ENCODE results near the gene ZDHHC1. TPM values are rescaled to one million over a fixed set of nuclear protein-coding genes. Genes with fewer than 3 reads are reported as not detected.

The ZDHHC1 gene
- total RNA-seq, 1 experiment from 2014 or later, result 4.1 TPM

DNA sequence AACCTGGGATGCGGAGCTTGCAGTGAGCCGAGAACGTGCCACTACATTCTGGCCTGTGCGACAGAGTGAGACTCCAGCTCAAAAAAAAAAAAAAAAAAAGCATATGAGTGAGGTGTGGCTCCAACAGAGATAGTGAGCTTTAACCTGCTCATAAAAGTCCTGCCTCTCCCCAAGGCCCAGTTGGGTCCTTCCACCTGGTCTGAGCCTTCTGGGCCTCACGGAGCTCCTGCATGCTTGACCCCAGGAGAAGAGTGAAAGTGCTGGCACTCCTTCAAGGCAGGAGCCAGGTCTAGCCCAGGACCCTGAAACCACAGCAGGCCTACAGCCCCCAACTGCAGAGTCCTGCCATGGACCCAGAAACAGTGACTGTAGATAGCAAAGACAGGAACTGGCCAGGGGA is 32.3 kb upstream of the ZDHHC1 start:
- DNase-seq (ENCODE audit: low read depth), result no peak

DNA sequence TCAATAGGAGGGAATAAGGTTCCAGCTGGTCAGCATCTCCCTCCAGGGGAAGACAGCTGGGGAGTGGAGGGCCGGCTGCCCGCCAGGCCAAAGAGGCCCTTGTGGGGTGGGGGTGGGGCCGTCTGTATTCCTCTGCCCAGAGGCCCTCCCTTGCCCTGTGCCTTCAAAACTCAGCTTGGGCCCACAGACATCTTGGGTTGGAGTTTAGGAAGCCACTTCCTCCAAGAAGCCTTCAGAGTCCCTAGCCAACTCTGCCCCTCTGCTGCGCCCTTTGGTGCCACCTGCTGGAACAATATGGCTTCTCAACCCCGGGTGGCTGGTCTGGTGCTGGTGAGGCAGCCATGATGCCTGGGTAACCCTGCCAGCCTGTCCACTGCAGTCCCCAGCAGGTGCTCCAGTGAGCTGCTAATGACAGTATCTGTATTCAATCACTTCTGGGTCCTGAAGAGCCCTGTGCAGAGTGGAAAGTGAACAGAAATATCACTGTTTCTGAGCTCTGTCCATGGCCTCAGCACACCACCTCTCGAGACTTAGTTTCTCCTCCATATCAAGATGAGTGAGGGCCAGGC is 31.3 kb upstream of the ZDHHC1 start:
- DNase-seq (ENCODE audit: low read depth), result peak; percentile 71

DNA sequence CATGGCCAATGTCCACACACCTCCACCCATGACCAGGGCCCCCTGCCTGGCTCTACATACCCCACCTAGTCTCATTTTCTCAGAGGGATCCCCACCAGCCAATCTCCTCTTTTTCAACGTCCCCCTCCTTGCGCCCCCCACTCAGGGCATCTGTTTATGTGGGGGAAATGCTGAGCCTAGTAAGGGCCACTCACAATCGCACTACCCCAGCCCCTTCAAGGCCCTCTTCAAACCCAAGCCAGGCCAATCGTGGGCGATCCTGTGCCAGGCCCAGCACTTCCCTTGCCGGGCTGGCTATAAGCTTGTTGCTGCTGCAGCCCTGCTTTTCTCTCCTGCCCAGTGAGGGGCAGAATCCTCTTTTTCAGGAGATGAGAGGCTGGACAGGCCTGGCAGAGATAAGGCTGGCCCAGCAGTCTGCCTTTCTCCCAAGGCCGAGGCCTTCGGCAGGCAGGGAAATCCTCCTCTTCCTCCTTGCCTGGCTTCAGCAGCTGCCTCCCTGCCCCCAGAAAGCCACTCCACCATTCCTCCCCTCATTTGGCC is 30.8 kb upstream of the ZDHHC1 start:
- no peak for DNase-seq (ENCODE audit: low read depth)

DNA sequence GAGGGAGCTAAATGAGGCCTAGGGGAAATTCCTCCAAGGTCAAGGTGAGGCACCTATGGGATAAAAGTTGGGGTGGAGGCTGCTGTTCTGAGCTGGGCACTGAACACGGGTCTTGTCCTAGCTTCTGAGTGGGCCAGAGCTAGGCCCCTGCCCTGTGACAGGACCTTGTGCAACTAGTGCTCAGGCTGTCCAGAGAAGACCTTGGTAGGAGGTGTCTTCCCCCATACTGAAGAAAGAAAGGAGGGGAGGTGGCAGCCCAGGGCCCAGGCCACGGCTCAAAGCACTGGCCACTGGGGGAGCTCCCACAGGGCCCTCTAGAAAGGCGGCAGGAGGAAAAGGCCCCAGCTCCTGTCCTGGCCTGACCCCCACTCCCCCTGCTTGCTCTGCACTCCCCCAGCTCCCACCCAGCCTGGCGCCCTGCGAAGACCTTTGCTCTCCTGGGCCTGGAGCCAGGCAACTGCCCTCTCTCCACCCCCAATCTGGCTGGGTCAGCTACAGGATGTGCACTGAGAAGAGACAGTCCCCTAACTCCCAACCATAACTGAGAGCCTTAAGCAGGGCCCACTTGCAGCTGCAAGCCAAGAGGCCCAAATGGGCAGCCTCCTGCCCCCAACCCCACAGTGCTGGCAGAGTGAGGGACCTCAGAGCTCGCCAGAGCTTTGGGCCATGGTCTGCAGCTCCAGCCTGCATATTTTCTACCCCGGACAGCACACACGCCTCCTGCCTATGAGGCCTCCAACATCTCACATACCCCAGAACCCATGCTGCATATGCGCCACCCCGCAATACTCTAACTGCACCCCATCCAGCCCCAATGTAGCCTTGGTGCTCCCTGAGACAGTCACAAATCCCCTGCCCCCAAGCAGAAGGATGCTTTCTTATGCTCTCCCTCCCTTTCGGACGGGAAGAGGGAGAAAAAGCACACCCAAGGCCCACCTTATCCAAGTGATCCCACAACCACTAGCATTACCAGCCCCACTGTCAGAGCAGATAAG is 29.9 kb upstream of the ZDHHC1 start:
- no peak for DNase-seq (ENCODE audit: low read depth)

DNA sequence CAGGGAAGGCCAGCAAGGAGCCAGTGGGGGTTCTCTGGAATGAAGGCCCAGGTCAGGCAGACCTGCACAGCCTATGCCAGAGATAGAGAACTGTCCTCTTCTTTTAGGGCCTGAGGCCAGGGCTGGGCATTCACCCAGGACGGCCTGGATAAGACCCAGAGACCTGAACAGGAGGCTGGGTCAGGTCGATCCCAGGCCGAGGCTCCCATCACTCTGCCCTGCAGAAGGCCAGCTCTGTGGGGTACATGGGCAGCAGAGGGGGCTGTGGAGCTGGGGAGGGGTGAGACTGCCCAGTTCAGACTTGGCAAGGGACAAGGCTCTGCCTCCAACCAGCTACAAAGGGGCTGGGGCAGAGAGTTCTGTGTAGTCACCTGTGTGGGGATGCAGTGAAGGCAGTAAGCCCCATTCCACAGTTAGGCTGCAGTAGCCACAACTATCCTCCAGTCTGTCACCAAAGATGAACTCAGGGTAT is 29.2 kb upstream of the ZDHHC1 start:
- no peak for DNase-seq (ENCODE audit: low read depth)

DNA sequence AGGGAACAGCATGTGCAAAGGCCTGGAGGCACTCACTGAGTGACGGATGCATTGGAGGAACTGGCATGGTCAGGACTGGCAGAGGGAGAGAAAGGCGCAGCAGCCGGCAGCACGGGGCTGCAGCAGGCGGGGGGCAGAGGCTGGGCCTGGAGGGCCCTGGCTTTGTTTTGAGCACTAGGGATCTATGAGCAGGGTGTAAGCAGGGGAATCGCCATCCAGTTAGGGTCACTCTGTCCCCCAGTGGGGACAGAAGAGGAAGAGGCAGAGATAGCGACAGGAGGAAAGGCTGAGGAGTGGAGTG is 28.8 kb upstream of the ZDHHC1 start:
- DNase-seq (ENCODE audit: low read depth), result no peak

DNA sequence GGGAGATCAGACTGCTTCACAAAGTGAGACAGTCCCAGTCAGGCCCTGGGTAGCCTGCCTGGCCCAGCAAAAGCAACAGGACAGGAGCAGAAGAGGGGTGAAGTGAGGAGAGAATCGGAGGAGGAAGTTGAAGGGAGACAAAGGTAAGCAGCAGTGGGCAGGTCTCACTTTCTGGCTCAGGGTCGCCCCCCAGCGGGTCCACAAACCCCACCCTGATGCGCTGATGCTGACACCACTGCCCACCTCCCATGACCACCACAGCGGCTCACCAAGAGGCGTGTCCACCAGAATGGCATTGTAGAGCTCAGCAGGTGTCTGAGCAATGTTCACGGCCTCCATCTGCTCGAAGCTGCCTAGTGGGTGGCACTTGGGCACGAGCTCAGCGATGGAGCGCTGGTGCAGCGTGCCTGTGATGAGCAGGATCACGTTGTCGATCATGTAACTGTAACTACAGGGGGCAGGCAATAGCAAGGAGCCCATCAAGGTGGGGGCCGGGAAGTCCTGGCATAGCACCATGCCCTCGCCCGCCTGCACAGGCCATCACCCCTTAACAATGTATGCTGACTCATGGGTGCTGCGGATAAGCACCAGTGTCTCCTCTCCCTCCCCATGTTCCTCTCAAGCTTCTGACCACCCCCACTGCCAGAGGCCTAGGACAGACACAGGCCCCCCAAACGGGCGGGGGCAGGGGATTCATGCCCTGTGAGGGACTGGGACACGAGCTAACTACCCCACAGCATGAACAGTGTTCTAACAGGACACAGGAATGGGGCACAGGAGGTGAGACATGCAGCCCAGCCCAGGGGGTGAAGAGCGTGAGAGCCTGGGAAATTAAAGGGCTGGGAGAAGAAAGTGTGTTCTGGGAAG is 28.2 kb upstream of the ZDHHC1 start:
- no peak for DNase-seq (ENCODE audit: low read depth)

DNA sequence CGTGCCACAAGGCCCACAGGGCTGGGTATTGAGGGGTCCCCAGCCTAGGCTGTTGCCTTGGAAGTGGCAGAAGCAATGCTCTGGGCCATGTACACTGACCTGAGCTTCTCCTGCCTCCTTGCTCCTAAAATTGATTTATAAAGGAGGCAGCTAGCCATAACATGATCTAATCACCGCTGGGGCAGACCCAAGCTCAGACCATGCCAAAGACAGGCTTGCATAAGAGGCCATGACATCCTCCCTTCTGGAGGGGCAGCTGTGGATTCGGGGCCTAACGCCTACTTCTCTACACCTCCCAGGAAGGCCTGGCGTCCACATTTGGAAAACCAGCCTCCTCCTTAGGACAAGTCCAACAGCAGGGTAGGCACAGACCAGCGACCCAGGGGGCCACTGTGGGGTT is 27.0 kb upstream of the ZDHHC1 start:
- no peak for DNase-seq (ENCODE audit: low read depth)

DNA sequence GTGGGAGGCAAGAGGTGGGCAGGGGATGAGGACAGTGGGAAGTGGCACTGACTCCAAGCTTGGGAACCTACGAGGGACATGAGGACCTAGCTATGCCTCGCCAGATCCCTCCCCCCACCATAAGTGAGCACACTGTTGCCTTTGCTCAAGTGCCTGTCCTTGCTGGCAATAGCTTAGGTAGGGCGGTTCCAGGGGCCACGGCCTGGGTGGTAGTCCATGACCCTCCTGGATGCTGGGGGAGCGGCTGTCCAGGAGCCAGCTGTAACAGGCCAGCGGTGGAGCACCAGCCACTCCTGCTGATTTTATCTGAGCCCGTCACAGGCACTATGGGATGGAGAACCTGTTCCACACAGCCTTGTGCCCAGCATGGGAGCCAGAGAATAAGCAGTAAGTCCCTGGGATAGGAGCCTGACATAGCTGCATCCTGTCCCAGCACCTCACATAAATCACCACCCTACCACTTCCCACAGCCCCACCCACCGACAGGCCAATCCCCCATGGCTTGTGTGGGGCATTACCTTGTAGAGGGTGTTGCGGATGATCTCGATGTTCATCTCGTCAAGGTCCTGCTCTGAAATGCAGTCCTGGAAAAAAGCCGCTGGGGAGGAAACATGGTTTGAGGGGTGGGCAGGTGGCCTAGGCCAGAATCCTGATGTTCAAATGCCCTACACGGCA is 26.4 kb upstream of the ZDHHC1 start:
- no peak for DNase-seq (ENCODE audit: low read depth)

DNA sequence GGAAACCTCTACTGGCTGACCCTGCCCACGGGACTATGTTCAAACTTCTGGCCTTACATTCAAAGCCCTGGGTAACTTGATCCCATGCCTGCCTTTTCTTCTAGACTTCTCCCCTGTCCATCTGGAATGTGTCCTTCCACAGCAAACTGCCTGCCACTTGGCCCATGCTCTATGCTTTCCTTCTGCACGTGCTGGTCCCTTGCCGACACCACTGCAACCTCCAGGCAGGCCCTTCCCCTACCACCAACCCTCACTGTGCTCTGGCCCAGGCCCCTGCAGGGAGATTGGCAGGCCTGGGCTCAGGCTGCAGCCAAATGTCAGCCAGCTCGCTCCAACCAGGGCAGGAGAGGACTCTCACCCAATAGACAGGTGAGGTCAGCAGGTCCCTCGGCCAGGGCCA is 25.6 kb upstream of the ZDHHC1 start:
- DNase-seq (ENCODE audit: low read depth), result no peak

DNA sequence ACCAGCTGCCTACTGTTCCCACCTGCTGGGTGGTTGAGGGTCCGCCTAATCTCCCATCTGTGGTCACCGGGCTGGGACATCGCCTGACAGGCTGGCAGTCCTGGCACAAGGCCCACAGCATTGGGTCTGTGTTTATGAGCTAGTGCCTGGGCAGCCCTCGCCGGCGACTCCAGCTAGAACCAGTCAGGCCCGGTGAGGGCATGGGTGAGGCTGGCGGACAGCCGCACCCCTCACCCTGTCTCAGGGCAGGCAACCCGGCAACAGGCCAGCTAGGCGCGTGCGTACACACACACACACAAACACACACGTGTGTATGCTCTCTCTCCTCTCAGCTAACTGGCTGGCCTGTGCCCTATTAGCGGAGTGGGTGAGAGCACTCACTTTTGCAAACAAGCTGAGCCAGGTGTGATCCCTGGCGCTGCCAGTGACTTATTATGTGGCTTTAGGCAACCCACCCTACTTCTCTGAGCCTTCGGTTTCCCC is 25.0 kb upstream of the ZDHHC1 start:
- no peak for DNase-seq (ENCODE audit: low read depth)

DNA sequence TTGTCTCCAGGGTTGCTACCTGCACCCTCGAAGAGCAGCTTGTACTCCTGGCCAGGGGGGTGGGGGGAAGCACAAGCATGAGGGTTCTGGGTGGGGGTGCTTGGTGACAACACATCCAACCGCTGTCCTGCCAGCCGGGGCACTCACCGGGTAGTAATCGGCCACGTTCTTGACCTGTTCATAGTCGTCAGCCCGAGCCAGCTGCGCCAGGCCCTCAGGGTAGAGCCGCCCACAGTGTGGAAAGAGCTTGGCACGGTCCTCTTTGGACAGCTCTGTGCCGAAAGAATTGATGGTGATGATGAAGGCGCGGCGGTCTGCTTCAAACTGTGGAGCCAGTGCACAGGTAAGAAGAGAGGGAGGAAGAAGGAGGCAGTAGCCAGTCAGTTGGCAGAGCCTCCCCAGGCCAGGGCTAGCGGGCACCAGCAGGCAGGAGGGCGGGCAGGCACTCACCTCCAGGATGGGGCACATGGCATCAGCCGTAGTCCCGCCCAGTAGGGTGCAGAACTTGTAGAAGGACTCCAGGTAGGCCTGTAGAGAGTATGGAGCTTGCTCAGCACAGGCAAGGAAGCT is 22.6 kb upstream of the ZDHHC1 start:
- no peak for DNase-seq (ENCODE audit: low read depth)

DNA sequence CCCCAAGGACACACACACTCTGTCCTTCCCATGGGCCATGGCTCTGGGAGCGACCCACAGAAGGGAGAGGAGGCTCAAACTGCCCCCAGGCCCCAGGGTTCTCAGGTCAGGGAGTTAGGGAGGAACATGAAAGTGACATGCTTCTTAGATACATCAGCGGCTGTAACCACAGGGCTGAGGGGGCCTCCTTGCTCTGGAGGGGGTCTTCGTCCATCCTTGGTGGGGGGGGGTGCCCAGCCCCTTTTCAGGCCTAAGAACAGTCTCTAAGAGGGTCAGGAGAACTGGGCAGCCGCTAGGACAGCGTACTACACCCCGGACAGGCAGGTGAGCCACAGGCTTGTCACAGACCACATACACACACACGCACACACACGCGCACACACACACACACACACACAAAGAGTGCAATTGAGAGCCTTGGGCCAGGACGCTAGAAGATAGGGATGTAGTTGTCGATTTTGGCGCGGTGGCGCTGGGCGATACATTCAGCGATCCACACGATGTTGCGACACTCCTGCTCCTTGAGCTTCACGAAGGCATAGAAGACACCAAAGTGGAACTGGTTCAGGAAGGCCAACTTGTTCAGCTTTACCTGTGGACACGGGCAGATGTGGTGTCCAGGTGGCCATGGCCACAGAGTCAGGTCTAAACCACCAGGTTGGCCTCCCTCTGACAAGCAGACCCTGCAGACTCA is 22.0 kb upstream of the ZDHHC1 start:
- no peak for DNase-seq (ENCODE audit: low read depth)

DNA sequence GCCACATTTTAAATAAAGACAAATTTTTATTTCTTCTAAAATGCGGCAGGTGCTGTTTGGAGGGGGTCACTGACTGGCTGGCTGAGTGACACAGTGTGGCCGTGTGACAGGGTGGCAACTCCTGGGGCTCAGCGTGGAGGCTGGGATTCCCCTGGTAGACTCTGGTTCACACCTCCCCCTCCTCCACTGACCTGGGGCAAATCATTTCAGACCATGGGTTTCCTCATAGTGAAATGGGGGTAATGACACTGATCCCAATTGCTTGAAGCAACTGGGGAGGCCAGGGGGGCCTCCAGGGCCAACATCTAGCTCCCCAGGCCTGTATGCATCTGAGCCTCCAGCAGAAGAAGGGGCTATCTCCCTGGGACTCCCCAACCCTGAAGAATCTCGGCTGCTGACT is 21.2 kb upstream of the ZDHHC1 start:
- DNase-seq (ENCODE audit: low read depth), result no peak

DNA sequence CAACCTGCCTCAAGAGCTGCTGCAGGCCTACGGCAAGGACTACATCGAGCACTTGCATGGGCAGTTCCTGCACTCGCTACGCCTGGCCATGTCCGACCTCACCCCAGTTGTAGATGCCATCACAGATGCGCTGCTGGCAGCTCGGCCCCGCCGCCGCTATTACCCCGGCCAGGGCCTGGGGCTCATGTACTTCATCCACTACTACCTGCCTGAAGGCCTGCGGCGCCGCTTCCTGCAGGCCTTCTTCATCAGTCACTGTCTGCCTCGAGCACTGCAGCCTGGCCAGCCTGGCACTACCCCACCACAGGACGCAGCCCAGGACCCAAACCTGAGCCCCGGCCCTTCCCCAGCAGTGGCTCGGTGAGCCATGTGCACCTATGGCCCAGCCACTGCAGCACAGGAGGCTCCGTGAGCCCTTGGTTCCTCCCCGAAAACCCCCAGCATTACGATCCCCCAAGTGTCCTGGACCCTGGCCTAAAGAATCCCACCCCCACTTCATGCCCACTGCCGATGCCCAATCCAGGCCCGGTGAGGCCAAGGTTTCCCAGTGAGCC is 20.4 kb upstream of the ZDHHC1 start:
- DNase-seq (ENCODE audit: low read depth), result no peak

DNA sequence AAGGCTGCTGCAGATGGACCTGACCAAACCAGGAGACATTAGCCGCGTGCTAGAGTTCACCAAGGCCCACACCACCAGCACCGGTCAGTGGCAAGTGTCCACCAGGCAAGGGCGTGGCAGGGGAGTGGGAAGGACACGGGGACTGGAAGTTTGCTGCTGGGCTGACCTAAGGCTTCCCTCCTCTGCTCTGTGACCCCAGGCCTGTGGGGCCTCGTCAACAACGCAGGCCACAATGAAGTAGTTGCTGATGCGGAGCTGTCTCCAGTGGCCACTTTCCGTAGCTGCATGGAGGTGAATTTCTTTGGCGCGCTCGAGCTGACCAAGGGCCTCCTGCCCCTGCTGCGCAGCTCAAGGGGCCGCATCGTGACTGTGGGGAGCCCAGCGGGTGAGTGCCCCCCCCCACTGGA is 19.5 kb upstream of the ZDHHC1 start:
- no peak for DNase-seq (ENCODE audit: low read depth)

DNA sequence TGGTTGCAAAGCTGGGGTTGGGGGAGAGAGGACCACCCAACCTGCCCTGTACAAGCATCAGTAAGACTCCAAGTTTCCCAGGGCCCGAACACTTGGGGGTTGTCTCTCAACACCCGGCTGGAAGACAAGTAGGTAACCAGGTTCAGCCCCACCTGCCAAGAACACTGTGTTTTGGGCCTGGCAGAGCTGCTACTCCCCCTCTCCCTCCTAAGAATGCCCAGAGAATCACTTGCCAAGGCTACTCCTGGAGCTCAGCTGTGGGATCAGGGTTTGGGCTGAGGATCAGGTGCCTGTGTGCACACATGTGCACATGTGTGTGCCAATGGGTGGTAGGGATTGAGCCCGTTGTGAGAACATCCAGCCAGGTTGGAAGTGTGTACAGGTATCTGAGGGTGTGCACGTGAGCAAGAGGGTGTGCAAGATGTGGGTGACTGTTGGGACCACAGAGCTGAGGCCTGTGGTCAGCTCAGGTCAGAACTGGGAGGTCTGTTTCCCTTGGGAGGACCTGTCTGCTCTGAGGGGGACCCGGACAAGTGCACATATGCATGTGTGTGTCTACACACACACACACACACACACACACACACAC is 16.9 kb upstream of the ZDHHC1 start:
- no peak for DNase-seq (ENCODE audit: low read depth)

DNA sequence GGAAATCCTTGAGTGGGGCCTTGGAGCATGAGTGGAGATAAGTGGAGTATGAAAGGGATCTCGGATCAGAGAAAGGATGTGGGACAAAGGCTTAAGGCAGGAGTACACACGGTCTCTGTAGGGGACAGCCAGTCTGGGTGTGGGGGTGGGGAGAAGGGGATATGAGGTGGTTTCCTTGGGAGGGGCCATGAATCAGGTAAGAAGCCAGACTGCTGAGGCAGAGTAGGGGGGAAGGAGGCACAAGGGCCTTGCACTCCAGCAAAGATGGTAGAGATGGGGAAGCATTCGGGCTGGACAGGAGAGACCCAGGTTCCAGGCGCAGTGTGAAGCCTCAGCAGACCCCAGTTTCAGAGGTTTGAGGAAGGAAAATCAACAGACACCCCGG is 16.2 kb upstream of the ZDHHC1 start:
- DNase-seq (ENCODE audit: low read depth), result no peak

DNA sequence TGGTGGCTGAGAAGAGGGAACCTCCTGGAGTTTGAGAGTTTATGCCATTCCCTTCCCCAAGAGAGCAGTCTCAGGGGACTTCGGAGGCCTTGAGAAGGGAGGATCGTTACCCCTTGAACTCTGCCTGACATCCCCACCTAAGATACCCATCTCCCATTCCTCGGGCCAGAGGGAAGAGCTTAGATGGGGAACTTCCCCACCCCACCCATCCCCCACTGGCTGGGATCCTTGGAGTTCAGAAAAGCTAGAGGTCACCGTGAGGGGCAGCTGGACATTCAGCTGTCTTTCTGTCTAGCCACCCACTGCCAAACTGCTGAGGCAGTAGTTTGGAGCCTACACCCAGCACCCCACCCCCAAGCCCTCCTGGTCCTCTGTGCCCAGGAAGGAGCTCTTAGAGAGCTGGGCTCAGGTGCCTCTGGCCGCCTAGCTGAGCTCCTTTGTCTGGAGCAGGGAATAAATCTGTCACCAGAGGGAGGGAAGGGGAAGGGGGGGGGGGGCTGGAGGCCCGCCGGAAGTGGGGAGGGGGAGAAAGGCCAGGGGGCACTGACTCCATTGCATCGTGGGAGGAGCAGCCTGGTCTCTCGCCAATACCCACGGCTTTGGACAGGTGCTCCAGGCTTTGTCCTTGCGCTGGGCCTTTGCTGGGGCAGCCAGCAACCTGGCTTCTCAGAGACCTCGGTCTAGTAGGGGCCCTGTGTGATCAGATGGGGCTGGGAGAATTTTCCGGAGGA is 15.7 kb upstream of the ZDHHC1 start:
- no peak for DNase-seq (ENCODE audit: low read depth)

Measured in HT1080 (cell line).